ENCODE measurements around the gene STPG1. TPM values are rescaled to one million over a fixed set of nuclear protein-coding genes. Genes with fewer than 3 reads are reported as not detected.

STPG1 gene
- total RNA-seq, 1 donor from 2014 or later: 6.8 TPM

DNA sequence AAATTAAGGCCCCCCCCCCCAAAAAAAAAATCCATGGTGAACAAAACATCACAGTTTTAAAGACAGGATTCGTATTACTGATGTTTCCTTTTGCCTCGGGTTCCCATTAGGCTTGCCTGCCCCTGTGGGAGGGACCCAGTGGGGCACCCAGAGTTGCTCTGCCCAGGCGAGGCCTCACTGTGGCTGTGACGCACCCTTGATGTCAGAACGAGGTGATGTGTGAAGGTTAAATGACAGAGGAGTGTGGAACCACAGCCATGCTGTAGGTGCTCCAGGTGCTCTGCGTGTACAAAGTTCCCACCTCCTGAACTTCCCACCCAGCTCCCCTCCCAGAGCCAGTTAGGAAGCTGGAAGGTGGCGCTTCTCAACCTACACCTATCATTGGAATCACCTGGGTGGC is 56.5 kb downstream of the STPG1 start:
- DNase-seq (ENCODE audit: missing footprints) (no peak), ATAC-seq (no peak)
- intact Hi-C loops (cut with DNase I): no loop called here

DNA sequence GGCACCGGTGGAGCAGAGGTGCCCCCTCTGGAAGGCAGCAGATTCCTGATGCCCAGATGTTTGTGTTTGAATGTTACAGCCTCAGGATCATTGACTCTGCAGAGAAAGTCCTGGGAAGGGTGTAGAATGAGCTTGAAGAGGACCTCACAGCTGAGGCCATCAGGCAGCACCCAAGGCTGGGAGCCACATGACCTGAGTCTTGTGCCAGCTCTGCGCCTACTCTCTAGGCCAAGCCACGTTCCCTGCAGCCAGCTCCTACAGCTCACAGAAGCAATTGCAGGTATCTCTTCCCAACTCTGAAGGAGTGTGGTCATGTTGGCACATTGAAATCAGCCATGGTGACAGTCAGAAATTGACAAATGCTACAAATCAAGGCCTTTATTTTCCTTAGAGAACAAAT is 58.1 kb downstream of the STPG1 start:
- DNase-seq (ENCODE audit: missing footprints): no peak
- intact Hi-C loops (cut with DNase I): no loop called here
- ATAC-seq: no peak

DNA sequence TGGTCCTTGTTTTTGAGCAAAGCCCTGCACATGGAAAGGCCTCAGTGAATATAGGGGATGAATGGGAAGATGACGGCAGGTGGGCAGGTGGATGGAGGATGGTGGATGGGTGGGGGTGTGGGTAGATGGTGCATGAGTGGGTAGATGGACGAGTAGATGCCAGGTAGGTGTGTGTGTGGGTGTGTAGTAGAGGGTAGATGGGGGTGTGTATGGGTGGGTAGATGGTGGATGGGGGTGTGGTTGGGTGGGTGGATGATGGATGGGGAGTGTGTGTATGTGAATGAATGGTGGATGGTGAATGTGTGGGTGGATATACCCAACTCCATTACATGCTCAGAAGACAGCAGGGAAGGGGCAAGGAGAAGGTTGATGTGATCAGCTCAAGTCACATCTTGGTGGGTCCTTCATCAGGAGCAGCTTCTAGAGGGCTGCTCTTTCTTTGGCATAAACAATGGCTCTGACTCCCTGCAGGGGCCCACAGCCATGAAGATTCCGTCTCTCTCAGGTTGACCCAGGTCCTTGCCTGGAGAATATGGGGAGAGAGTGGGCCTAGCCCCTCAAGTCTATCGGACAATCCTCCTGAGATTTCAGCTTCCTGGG is 60.2 kb downstream of the STPG1 start:
- ATAC-seq (no peak), DNase-seq (ENCODE audit: missing footprints) (no peak)
- intact Hi-C loops (cut with DNase I): no loop called here

DNA sequence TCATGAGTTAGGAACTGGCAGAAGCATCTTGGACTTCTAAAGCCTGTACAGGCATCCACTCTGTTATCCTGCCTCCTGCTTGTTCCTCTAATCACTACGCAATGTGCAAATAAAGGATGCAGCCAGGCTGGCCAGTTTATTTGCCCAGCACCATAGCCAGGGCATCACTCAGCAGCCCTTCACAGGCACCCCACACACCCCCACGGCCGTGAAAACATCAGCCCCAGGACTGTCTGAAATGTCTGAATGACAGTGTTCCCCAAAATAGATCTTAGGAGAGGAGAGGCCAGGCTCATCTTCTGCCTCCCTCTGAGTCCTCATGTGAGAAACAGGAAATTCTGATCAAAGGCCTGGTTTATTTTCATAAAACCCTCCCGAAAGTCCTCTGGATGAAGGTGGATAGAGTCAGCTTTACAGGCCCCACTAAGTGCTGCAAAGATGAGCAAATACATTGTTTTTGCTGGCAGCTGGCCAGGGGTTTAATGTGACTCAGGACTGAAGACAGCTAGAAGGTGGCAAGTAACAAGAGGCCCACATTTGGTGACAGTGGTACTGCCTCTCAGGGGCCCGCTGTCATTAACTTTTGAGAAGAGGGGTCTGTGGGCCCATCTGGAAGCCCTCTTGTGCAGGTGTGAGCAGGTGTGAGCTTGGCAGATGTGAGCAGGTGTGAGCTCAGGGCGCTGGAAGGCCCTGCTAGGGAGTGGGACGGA is 61.5 kb downstream of the STPG1 start:
- intact Hi-C loops (cut with DNase I): no loop called here
- no peak for ATAC-seq
- no peak for DNase-seq (ENCODE audit: missing footprints)

DNA sequence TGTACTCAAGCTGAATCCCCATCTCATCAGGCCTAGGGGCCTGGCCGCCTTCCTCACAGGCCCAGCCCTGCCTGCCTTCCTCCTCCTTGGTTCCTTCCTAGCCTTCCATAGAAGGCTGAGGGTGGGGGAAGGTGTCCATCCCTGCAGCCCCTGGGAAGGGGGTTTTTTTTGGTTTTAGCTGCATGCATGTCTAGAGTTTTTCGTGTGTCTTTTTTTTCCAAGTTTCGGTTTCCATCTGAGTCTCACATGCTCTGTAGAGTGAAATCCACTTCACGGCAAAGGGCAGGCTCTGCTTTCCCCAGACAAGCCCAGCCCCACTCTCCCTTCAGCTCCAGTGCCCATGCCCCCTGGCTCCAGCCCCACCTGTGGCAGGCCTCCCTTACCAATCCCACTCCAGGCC is 62.3 kb downstream of the STPG1 start:
- DNase-seq (ENCODE audit: missing footprints) (no peak), ATAC-seq (no peak)
- intact Hi-C loops (cut with DNase I): no loop called here

DNA sequence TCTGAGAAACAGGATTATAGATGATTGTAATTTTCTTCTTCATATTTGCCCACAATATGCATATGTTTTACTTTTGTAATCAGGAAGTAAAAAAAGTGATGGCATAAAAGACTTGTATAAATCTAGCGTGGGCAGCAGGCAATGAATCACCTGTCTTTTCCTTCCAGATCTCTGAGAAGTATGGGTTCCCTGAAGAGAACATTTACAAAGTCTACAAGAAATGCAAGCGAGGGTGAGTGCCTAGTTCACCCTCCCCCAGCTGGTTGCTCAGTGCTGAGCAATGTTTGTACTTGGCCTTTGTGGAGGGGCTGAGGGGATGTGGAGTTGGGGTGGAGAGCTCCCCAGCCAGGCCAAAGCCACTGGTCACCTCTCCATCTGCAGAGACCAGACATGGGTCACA is 63.7 kb downstream of the STPG1 start:
- intact Hi-C loops (cut with DNase I): no loop called here
- ATAC-seq (no peak), DNase-seq (ENCODE audit: missing footprints) (no peak)

DNA sequence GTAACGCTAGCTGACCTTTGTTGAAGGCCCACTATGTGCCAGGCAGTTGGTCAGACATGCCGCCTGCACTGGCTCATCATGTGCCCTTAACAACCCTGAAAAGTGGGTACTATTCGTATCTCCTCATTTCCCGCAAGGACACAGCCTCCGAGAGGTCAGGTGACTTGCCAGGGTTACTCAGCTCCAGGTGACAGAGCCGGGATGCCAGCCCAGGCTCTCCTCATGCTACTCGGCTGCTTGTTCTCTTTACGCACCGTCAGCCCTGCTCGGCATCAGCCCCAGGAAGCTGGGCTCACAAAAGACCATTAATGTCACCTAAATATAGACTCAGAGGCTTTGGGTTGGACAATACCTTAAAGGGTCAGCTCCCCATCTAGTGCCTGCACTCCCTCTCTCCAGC is 65.4 kb downstream of the STPG1 start:
- ATAC-seq: no peak
- DNase-seq (ENCODE audit: missing footprints): peak; percentile 25
- intact Hi-C loops (cut with DNase I): no loop called here

DNA sequence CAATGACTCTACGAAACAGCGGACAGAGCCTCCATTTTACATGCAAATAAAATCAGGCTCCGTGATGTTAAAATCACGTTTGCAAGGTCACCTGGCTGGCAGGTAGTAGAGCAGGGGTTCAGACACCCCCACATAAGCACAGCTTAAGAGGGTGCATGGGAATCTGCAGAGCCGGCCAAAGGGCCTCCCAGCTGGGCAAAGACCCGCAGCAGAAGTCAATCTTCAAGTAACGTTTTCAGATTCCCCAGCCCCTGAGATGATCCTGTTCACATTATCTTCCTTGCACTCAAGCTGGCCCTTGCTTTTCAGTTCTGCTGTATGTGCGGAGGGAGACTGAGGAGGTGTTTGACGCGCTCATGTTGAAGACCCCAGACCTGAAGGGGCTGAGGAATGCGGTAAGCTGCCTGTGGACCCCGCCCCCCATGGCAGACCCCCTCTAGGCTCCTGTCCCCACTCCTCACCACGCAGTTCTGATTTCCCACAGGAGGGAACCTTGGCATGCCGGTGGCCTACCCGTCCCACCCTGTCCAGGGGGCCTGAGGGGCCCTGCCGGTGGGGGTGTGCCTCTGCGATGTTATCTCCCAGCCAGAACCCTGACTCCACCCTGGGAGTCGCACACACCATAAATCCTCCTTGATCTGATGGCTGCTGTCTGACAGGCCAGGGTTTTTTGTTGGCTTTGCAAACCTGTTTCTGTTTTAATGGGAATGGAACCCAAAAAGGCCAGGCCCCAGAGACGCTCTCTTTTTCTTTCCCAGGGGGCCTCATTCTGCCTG is 66.2 kb downstream of the STPG1 start:
- intact Hi-C loops (cut with DNase I): no loop called here
- DNase-seq (ENCODE audit: missing footprints) (peak; percentile 35), ATAC-seq (no peak)

DNA sequence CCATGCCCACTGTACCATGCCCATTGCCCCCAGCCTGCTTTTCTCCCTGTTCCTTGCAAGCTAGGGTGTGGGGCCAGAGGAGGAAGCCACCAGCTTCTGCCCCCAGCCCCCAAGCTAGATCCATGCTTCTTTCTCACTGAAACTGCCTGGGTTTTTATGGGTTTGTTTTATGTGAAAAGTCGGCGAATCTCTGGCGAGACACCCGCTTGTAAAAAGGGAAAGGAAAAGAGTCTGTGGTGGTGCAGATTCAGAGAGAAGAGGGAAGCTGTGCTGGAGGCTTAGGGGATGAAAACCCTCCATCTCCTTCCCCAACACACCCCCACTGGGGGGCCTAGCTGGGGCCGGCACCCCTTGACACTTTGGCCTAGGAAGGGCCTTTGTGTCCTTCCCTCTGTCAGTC is 68.2 kb downstream of the STPG1 start:
- DNase-seq (ENCODE audit: missing footprints) (no peak), ATAC-seq (no peak)
- intact Hi-C loops (cut with DNase I): no loop called here

DNA sequence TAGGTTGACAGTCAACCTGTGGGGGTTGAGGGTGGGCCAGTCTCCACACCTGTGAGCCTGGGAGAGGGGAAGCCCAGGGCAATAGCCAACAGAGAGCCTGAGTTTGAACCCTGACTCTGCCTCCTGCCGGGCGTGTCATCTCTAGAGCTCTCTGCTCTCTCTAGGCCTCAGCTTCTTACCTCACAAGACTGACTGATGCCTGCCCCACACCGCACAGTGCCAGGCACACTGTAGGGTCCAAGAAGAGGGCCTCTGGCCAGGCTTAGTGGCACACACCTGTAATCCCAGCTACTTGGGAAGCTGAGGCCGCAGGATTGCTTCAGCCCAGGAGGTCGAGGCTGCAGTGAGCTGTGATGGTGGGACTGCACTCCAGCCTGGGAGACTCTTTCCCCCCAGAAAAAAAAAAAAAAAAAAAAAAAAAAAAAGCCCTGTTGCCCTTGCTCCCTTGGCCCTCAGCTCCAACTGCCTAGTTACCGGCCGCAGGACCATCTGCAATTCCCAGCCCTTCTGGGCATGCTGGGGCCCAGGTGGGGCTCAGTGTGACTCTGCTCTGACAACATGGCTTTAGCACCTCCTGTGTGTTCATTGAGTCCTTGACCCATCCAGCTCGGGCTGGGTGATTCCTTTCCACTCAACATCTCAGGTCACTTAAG is 69.4 kb downstream of the STPG1 start:
- ATAC-seq (no peak), DNase-seq (ENCODE audit: missing footprints) (peak; percentile 14)
- intact Hi-C loops (cut with DNase I): no loop called here

DNA sequence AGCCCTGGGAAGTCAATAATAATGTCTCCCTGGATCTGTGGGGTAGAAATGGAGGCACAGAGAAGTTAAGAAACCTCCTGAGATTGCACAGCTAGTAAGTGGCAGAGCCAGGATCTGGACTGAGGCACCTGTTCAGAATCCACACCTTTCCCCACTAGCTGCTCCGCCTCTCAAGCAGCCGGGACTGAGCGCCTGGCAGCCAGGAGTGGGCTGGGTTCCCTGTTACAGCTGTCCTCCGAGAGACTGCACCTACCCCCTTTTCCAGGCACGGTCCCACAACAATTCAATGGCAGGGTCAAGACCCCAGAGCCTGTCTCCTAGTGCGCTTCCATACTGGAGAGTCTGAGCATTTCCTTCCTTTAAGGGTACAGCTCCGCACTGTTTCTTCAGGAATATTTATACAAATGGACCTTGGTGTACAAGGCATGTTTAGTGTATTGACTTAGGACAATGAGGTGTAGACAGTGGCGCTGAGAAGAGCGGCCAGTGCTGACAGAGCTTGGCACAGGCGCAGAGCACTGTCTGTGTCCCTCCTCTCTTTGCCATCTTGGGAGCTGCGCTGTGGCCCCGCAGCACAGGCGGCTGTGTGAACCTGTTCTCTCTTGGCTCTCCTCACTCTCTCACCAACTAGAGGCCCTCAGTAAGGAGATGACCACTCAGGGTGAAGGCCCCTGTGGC is 70.0 kb downstream of the STPG1 start:
- intact Hi-C loops (cut with DNase I): no loop called here
- peak; percentile 21 for DNase-seq (ENCODE audit: missing footprints)
- peak; percentile 10 for ATAC-seq

DNA sequence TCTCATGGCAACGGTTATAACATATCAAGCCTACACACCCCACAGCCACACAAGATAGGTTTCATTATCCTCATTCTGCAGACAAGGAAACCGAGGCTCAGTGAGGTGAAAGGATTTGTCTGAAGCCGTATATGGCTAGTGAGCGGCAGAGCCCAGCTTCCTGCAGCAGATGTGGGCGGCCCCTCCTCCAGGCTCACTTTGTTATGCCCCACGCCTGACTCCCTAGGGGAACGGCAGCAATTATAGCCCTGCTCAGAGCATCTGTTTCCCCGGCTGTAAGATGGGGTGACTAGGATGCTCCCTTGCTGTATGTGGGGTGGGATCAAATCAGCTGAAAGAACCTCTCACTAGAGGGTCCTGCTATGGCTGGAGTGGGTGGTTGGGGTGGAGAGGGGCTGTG is 72.3 kb downstream of the STPG1 start:
- no peak for ATAC-seq
- DNase-seq (ENCODE audit: missing footprints): no peak
- intact Hi-C loops (cut with DNase I): no loop called here

DNA sequence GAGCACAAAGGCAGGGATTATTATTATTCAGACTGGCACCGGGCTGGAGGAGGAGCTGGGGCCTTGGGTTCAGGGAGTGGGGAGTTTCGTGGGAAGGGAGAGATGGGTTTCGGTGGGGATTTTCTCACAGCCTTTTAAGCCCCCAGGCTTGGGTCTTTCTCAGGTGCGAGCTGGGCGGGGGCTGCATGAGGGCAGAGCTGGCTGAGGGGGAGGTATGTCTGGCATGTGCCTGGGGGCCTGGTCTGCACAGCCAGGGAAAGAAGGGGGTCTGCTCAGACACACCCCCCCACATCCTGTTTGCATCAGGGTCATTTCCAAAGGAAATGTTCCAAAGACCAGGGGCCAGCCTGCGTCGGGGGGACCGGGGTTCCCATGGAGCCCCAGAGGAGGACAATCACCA is 72.8 kb downstream of the STPG1 start:
- DNase-seq (ENCODE audit: missing footprints): no peak
- intact Hi-C loops (cut with DNase I): no loop called here
- ATAC-seq: no peak

DNA sequence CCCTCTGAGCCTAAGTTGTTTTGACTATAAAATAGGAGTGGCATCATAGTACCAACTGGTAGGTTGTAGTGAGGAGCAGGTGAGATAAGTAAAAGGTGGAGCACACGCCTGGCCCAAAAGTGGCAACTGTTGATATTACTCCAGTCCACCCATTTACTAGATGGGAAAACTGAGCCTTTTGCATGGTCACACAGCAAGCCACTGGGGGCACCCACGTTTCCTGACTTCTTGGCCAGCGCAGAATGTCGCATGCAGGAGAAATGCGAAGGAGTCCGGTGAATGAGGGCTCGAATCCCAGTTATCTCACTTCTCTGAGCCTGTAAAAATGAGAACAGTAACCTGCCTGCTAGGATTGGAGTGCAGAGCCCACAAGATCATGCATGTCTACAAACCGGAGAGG is 73.6 kb downstream of the STPG1 start:
- intact Hi-C loops (cut with DNase I): no loop called here
- no peak for ATAC-seq
- DNase-seq (ENCODE audit: missing footprints): no peak

DNA sequence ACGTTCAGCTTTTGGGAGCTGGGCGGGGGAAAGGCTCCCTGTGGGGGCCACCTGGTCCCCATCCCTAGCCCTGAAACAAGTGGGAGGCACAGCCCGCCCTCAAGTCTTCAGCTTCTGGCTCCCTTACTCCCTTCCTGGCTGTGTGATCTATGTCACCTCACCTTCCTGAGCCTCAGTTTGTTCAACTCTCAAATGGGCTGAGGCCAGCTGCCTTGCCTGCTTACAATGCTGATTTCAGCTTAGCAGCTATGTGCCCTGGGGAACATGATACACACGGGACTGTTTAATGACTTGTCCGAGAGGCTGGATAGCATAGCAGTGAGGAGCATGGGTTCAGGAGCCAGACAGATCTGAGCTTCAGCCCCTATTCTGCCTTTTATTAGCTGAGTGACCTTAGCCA is 75.1 kb downstream of the STPG1 start:
- DNase-seq (ENCODE audit: missing footprints) (no peak), ATAC-seq (no peak)
- intact Hi-C loops (cut with DNase I): no loop called here

DNA sequence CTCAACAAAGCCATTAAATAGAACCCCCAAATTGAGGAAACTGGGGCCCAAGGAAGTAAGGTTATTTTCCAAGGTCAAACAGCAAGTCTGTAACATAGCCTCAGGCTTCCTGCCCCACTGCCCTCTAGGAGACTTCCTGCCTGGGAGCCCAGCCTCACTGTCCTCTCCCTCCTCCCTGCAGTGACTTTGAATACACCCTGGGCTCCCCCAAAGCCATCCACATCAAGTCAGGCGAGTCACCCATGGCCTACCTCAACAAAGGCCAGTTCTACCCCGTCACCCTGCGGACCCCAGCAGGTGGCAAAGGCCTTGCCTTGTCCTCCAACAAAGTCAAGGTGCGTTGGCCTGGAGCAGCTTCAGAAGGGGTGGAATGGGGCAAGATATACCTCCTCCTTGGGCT is 76.1 kb downstream of the STPG1 start:
- ATAC-seq (no peak), DNase-seq (ENCODE audit: missing footprints) (no peak)
- intact Hi-C loops (cut with DNase I): no loop called here

DNA sequence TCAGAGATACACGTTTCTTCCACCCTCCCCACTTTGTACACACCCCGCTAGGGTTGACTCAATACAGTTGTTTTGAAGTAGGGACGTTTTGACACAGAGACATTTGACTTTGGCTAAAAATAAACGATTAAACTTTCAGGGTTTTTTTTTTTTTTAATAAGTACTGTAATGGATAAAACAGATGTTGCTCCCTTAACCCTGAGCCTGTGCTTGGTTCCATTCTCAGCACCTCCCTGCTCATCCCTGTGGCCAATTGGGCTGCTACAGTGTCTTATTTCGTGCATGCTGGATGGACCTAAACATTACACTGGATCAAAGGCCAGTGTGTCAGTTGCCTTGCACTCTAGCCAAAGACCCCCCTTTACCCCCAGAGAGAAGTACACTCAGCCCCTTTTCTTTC is 77.5 kb downstream of the STPG1 start:
- ATAC-seq (peak; percentile 35), DNase-seq (ENCODE audit: missing footprints) (no peak)
- intact Hi-C loops (cut with DNase I): no loop called here

DNA sequence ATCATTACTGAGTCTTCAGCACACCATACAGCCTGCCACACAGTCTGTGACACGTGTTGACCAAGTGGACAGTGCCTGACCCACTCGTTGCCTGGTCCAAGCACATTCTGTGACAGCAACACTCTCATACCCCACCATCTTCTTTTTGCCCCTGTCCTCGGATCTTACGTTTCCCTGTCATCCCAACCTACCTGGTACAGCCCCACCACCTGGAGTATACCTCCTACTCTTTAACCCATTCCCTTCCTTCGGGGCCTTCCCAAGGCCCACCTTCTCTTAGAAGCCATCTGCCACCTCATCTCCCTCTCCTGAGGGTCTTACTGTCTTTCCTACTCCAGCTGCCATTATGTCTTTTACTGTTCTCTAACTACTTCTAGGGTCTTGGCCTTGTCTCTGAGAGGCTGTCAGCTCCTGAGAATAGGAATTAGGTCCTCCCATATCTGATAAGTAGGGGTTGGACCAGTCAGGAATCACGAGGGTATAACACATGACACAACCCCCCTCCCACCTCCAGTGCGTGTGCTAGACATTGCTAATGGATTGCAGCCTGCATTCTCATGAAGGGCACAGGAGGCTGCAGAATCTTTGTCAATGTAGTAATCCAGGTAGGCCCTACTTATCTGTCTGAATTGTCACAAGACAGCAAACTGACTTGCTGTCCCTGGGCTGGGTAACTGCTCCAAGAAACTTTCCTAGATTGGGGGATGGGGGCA is 81.5 kb downstream of the STPG1 start:
- ATAC-seq: no peak
- no peak for DNase-seq (ENCODE audit: missing footprints)
- intact Hi-C loops (cut with DNase I): no loop called here
